IMR-90 (cell line): ENCODE results near the gene INO80B. TPM values are rescaled to one million over a fixed set of nuclear protein-coding genes. Genes with fewer than 3 reads are reported as not detected.

Experiments used
- ATAC-seq: fragments of 200-7000 bp; cut with Tn5 transposase; 2 replicates; pipeline ENCODE4 v1.9.1; 2020; ENCODE audit warnings: low read depth, mild to moderate bottlenecking, moderate library complexity
- BruUV-seq: library from RNA; stranded (reverse); fragments of 400-500 nt; replicated peaks from 2 replicates; lab custom pipeline; 2021; lab: Mats Ljungman, UMichigan
- CTCF ChIA-PET: fragments of 300-600 bp; formaldehyde crosslinking; extraction: SDS; loops from one replicate; lab custom pipeline; 2021; ENCODE audit warnings: antibody characterized with exemption; lab: Yijun Ruan, JAX
- POLR2A ChIA-PET: fragments of 300-600 bp; sonication (Branson Sonifier 250); formaldehyde crosslinking; loops from one replicate; lab custom pipeline; 2022; ENCODE audit warnings: antibody characterized with exemption; ENCODE audit not compliant: unreplicated experiment; lab: Charles Lee
- DNase-seq: peaks from one replicate; pipeline ENCODE4 v3.0.0; 2013
- H2AFZ ChIP-seq: replicated peaks from 2 replicates; pipeline ENCODE3; 2013; ENCODE audit warnings: low read length, mild to moderate bottlenecking; ENCODE audit not compliant: poor library complexity
- H2AK5ac ChIP-seq: 2 replicates; pipeline ENCODE4 v1.6.1; 2013; ENCODE audit warnings: low read depth, low read length, inconsistent platforms
- H2AK9ac ChIP-seq: replicated peaks from 2 replicates; pipeline ENCODE3; 2013; ENCODE audit warnings: mild to moderate bottlenecking, low read depth, low read length, moderate library complexity; ENCODE audit not compliant: poor library complexity
- H2BK120ac ChIP-seq: 2 replicates; pipeline ENCODE4 v1.6.1; 2013; ENCODE audit warnings: low read depth, low read length, inconsistent platforms
- H2BK15ac ChIP-seq: 3 replicates; pipeline ENCODE4 v1.6.1; 2013; ENCODE audit warnings: low read depth, low read length, inconsistent platforms
- H2BK20ac ChIP-seq: 2 replicates; pipeline ENCODE4 v1.6.1; 2013; ENCODE audit warnings: low read depth, mild to moderate bottlenecking, inconsistent platforms, low read length, moderate library complexity
- H2BK5ac ChIP-seq: 2 replicates; pipeline ENCODE4 v1.6.1; 2013; ENCODE audit warnings: mild to moderate bottlenecking, low read depth, low read length, inconsistent platforms; ENCODE audit not compliant: poor library complexity, severe bottlenecking
- H3K14ac ChIP-seq: replicated peaks from 2 replicates; pipeline ENCODE4 v1.6.1; 2013; ENCODE audit warnings: low read depth, low read length, inconsistent platforms
- H3K18ac ChIP-seq: 2 replicates; pipeline ENCODE4 v1.6.1; 2013; ENCODE audit warnings: low read depth, low read length, control low read depth
- H3K23ac ChIP-seq: 2 replicates; pipeline ENCODE4 v1.6.1; 2013; ENCODE audit warnings: low read depth, low read length, inconsistent platforms
- H3K27ac ChIP-seq: 2 replicates; pipeline ENCODE4 v1.5.1; 2013; ENCODE audit warnings: mild to moderate bottlenecking, control low read depth, low read length; ENCODE audit not compliant: insufficient read depth
- H3K27me3 ChIP-seq: 2 replicates; pipeline ENCODE4 v1.6.1; 2013; ENCODE audit warnings: low read length; ENCODE audit not compliant: control insufficient read depth, insufficient read depth
- H3K36me3 ChIP-seq: 2 replicates; pipeline ENCODE4 v1.6.1; 2013; ENCODE audit warnings: low read length, mixed read lengths; ENCODE audit not compliant: control insufficient read depth, insufficient read depth
- H3K4ac ChIP-seq: 2 replicates; pipeline ENCODE4 v1.6.1; 2013; ENCODE audit warnings: low read depth, low read length, inconsistent platforms
- H3K4me1 ChIP-seq: 2 replicates; pipeline ENCODE4 v1.6.1; 2013; ENCODE audit warnings: low read length, mixed read lengths; ENCODE audit not compliant: control insufficient read depth, insufficient read depth
- H3K4me2 ChIP-seq: 2 replicates; pipeline ENCODE4 v1.6.1; 2013; ENCODE audit warnings: low read depth, mild to moderate bottlenecking, control low read depth, low read length, moderate library complexity
- H3K4me3 ChIP-seq: 2 replicates; pipeline ENCODE4 v1.5.1; 2013; ENCODE audit warnings: low read depth, mild to moderate bottlenecking, control low read depth, low read length, moderate library complexity; ENCODE audit not compliant: insufficient read depth
- H3K56ac ChIP-seq: 2 replicates; pipeline ENCODE4 v1.6.1; 2013; ENCODE audit warnings: low read length, inconsistent platforms; ENCODE audit not compliant: insufficient read depth; ENCODE audit errors: extremely low read depth
- H3K79me1 ChIP-seq, 2 experiments: 2 replicates each; pipeline ENCODE4 v1.6.1; 2013; ENCODE audit warnings: low read length in 2 of 2, inconsistent platforms in 1 of 2, low read depth in 1 of 2
- H3K9ac ChIP-seq: 2 replicates; pipeline ENCODE4 v1.6.1; 2013; ENCODE audit warnings: low read depth, low read length, control low read depth
- H3K9me1 ChIP-seq: 2 replicates; pipeline ENCODE4 v1.6.1; 2013; ENCODE audit warnings: low read length, inconsistent platforms; ENCODE audit not compliant: insufficient read depth
- H3K9me3 ChIP-seq: 2 replicates; pipeline ENCODE4 v1.6.1; 2013; ENCODE audit warnings: low read length; ENCODE audit not compliant: control insufficient read depth, insufficient read depth
- H4K20me1 ChIP-seq: 2 replicates; pipeline ENCODE4 v1.6.1; 2013; ENCODE audit warnings: low read length, inconsistent platforms; ENCODE audit not compliant: insufficient read depth
- H4K5ac ChIP-seq: 2 replicates; pipeline ENCODE4 v1.6.1; 2013; ENCODE audit warnings: mild to moderate bottlenecking, low read depth, low read length, control low read depth
- H4K8ac ChIP-seq, 2 experiments: 2 replicates each; pipeline ENCODE4 v1.6.1; 2013; ENCODE audit warnings: low read depth in 2 of 2, low read length in 2 of 2, control low read depth in 1 of 2, inconsistent platforms in 1 of 2
- H4K91ac ChIP-seq: 2 replicates; pipeline ENCODE4 v1.6.1; 2013; ENCODE audit warnings: low read depth, low read length, inconsistent platforms; ENCODE audit not compliant: insufficient read depth
- BHLHE40 ChIP-seq: fragments of 150-350 bp; IDR thresholded peaks from 2 replicates; pipeline ENCODE4 v1.6.1; 2016; ENCODE audit warnings: mild to moderate bottlenecking, low read depth, low read length
- CEBPB ChIP-seq: IDR thresholded peaks from 2 replicates; pipeline ENCODE4 v1.6.1; 2012; ENCODE audit warnings: low read depth, low read length, improper control_type of control experiment
- CHD1 ChIP-seq: IDR thresholded peaks from 2 replicates; pipeline ENCODE4 v1.6.1; 2012; ENCODE audit warnings: low read depth, low read length, improper control_type of control experiment
- CTCF ChIP-seq: conservative IDR thresholded peaks from 2 replicates; pipeline ENCODE4 v1.5.1; 2012; ENCODE audit warnings: mild to moderate bottlenecking, low read depth, low read length, improper control_type of control experiment
- FOS ChIP-seq: fragments of 150-350 bp; IDR thresholded peaks from 2 replicates; pipeline ENCODE4 v1.6.1; 2016; ENCODE audit warnings: low read depth, low read length
- MAFK ChIP-seq: IDR thresholded peaks from 2 replicates; pipeline ENCODE4 v1.6.1; 2012; ENCODE audit warnings: low read depth, low read length, improper control_type of control experiment
- MAZ ChIP-seq: IDR thresholded peaks from 2 replicates; pipeline ENCODE4 v1.6.1; 2012; ENCODE audit warnings: low read depth, mild to moderate bottlenecking, low read length, improper control_type of control experiment, moderate library complexity, borderline replicate concordance
- NFE2L2 ChIP-seq: fragments of 150-350 bp; IDR thresholded peaks from 2 replicates; pipeline ENCODE4 v1.6.1; 2016; ENCODE audit warnings: low read depth, mild to moderate bottlenecking, low read length
- POLR2A ChIP-seq: IDR thresholded peaks from 2 replicates; pipeline ENCODE4 v1.6.1; 2012; ENCODE audit warnings: mild to moderate bottlenecking, low read depth, low read length
- RAD21 ChIP-seq: IDR thresholded peaks from 2 replicates; pipeline ENCODE4 v1.6.1; 2012; ENCODE audit warnings: low read length, improper control_type of control experiment
- RCOR1 ChIP-seq: IDR thresholded peaks from 2 replicates; pipeline ENCODE4 v1.6.1; 2012; ENCODE audit warnings: mild to moderate bottlenecking, low read length, improper control_type of control experiment; ENCODE audit not compliant: insufficient replicate concordance
- RFX5 ChIP-seq: IDR thresholded peaks from 2 replicates; pipeline ENCODE4 v1.8.0; 2012; ENCODE audit warnings: low read depth, mild to moderate bottlenecking, low read length, moderate library complexity
- SMC3 ChIP-seq: fragments of 150-350 bp; IDR thresholded peaks from 2 replicates; pipeline ENCODE4 v1.6.1; 2016; ENCODE audit warnings: low read depth, mild to moderate bottlenecking, antibody characterized with exemption, low read length, moderate library complexity
- WGBS, 2 experiments: methylation state at CpG; one replicate each; pipeline versions ENCODE4 v1.1.5 to v1.1.7; 2013; ENCODE audit warnings: missing lambda C conversion rate in 2 of 2; ENCODE audit not compliant: insufficient read length in 1 of 2; ENCODE audit errors: extremely low coverage in 2 of 2; 5-methylcytosine and 5-hydroxymethylcytosine counted together
- dilution Hi-C: fragments of 300-500 bp; cut with HindIII; formaldehyde crosslinking; loops from one replicate; pipeline ENCODE4 v1.14.3; 2018; ENCODE audit warnings: low sequenced_read_pairs; ENCODE audit not compliant: unreplicated experiment
- in situ Hi-C: fragments of 300-500 bp; cut with MboI; formaldehyde crosslinking; loops from 3 replicates; pipeline ENCODE4 v1.14.3; 2019; ENCODE audit warnings: low sequenced_read_pairs, inconsistent platforms, mixed read lengths
- intact Hi-C: fragments of 100-400 bp; cut with micrococcal nuclease; formaldehyde crosslinking; loops from 2 replicates; pipeline ENCODE4 v1.10.0; 2022
- polyA plus RNA-seq, 3 experiments: library from polyadenylated mRNA; depleted of rRNA; stranded (reverse); fragments of >200 nt; gene quantifications; 2 replicates each; pipeline ENCODE4 v1.2.3, GENCODE V29; 2012; ENCODE audit warnings: low replicate concordance in 1 of 3
- total RNA-seq: library from RNA; depleted of rRNA; stranded (reverse); fragments of >200 nt; gene quantifications from 2 replicates; pipeline ENCODE4 v1.2.3, GENCODE V29; 2012

The INO80B gene
- total and polyA plus RNA-seq, 2 of the 4 experiments (the other 2 are of a cell fraction) = 4.5 to 10.5 TPM

GRCh38 chr2:74414881-74415761, 39.8 kb upstream of the INO80B start (continued):
- TF ChIP-seq SMC3 = no peak

GRCh38 chr2:74415762-74416395, 39.0 kb upstream of the INO80B start:
- H4K91ac ChIP-seq = no peak overlapping the region
- H2AFZ ChIP-seq = peak overlapping the region; percentile 86
- no TSS peak for BruUV-seq
- no peak overlapping the region for H3K56ac ChIP-seq
- no peak overlapping the region for H3K4ac ChIP-seq
- no peak overlapping the region for H2BK15ac ChIP-seq
- no peak overlapping the region for H2BK5ac ChIP-seq
- H3K4me3 ChIP-seq = no peak overlapping the region
- intact Hi-C loops = no loop called here
- H3K18ac ChIP-seq = no peak overlapping the region
- in situ Hi-C loops = no loop called here
- POLR2A ChIA-PET = no interaction called here
- no peak overlapping the region for H3K27ac ChIP-seq
- H3K9ac ChIP-seq = no peak overlapping the region
- no peaks in the 10 kb centered on the region for H3K4me1 ChIP-seq
- no peak overlapping the region; a peak in 1 of 4 replicates for H4K8ac ChIP-seq
- H3K9me3 ChIP-seq = no peaks in the 10 kb centered on the region
- no peak overlapping the region for H2BK20ac ChIP-seq
- H3K79me1 ChIP-seq = no peaks in the 10 kb centered on the region
- H2BK120ac ChIP-seq = no peak overlapping the region
- H3K23ac ChIP-seq = no peak overlapping the region
- no peak overlapping the region for H4K5ac ChIP-seq
- H2AK9ac ChIP-seq = peak overlapping the region; percentile 13
- 54% methylated on average over 11 of the region's 35 CpGs; no CpG with 5 or more reads in 1 of the 2 experiments for WGBS, 2 experiments
- dilution Hi-C loops = no loop called here
- DNase-seq = no peak
- peaks cover 32% of the 10 kb centered on the region for H3K27me3 ChIP-seq
- H3K4me2 ChIP-seq = no peak overlapping the region
- H3K14ac ChIP-seq = no peak overlapping the region
- no peaks in the 10 kb centered on the region for H3K9me1 ChIP-seq
- no peak overlapping the region for H2AK5ac ChIP-seq
- CTCF ChIA-PET = no interaction called here
- H3K36me3 ChIP-seq = no peaks in the 10 kb centered on the region
- no peaks in the 10 kb centered on the region for H4K20me1 ChIP-seq
- no peak for ATAC-seq
- TF ChIP-seq NFE2L2 = no peak
- no peak for TF ChIP-seq CEBPB
- no peak for TF ChIP-seq FOS
- TF ChIP-seq CTCF = no peak
- TF ChIP-seq CHD1 = no peak
- TF ChIP-seq RAD21 = no peak
- no peak for TF ChIP-seq BHLHE40
- no peak for TF ChIP-seq RFX5
- no peak for TF ChIP-seq POLR2A
- no peak for TF ChIP-seq MAZ
- no peak for TF ChIP-seq RCOR1
- TF ChIP-seq MAFK = no peak
- TF ChIP-seq SMC3 = no peak
